OCI-LY3 (cell line): ENCODE results near the gene MMS22L.

ENCODE experiments used
- EZH2phosphoT487 ChIP-seq: fragments of 200-600 bp; shearing (Covaris generic); IDR thresholded peaks from 2 replicates; pipeline ENCODE4 v1.6.1; 2018; ENCODE audit warnings: antibody characterized with exemption, mixed run types, low read depth
- TF ChIP-seq, protein P1 (sequence below): fragments of 200-600, 300-600 bp; sonication (generic); IDR thresholded peaks from 2 replicates; pipeline ENCODE4 v1.5.1; 2014; ENCODE audit warnings: antibody characterized with exemption, low read length, low read depth

DNA sequence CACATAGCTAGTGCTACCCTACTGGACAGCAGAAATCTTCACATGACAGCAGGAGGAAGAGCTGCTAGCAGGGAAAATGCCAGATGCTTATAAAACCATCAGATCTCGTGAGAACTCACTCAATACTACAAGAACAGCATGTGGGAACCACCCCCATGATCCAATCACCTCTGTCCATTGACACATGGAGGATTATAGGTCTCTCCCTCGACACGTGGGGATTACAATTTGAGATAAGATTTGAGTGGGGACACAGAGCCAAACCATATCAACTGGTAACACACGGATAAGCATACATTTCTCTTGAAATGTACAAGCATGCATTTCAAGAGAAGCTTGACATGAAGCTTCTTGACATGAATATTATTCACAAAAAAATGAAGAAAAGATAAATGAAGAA is 64.1 kb downstream of the MMS22L start:
- TF ChIP-seq, protein P1, sequence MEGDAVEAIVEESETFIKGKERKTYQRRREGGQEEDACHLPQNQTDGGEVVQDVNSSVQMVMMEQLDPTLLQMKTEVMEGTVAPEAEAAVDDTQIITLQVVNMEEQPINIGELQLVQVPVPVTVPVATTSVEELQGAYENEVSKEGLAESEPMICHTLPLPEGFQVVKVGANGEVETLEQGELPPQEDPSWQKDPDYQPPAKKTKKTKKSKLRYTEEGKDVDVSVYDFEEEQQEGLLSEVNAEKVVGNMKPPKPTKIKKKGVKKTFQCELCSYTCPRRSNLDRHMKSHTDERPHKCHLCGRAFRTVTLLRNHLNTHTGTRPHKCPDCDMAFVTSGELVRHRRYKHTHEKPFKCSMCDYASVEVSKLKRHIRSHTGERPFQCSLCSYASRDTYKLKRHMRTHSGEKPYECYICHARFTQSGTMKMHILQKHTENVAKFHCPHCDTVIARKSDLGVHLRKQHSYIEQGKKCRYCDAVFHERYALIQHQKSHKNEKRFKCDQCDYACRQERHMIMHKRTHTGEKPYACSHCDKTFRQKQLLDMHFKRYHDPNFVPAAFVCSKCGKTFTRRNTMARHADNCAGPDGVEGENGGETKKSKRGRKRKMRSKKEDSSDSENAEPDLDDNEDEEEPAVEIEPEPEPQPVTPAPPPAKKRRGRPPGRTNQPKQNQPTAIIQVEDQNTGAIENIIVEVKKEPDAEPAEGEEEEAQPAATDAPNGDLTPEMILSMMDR = no peak
- TF ChIP-seq EZH2phosphoT487 = no peak
